GM12872 (cell line): ENCODE data around the gene TXNDC5.

Source experiments
- TF ChIP-seq, protein P1 (sequence below): IDR thresholded peaks from 3 replicates; pipeline ENCODE4 v1.5.1; 2011; ENCODE audit warnings: low read depth, mild to moderate bottlenecking, low read length, moderate library complexity; ENCODE audit not compliant: insufficient read depth

TXNDC5 gene

DNA sequence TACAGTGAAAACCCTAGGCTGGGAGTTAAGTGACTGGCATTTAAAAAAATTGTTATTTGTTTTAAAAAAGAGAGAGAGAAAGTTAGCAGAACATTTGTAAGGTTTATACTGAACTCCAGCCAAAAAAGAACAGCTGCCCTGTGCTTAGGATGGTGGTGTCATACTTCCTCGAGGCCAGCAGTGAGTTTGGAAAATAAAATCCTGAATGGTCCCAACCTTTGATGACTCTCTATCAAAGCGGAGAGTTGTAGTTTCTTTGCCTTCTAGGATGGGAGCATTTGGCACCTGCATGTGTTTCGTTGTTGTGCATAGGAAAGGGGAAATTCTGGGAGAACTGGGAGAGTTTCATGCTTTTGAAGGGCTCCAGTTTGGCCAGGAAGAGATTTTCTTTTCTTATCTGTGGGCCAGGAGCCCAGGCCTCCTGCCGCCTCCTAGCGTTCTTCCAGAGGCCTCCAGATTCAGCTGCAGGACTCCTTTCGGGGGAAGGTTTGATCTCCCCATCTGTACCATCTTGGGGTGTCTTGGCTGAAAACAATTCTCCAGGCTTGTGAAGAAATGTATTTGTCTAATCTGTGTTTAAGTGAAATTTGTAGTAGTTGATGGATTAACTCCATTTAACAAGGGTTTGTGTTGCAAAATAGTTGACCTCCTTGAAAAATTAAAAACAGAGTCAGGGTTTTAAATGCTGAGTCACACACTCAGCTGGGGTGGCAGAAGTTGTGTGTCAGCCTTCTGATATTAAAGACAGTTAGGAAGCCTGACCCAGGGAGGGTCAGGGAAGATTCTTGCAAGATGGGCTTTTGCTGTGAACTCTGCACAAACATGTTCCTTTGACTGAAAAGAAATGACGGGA lies 63.4 kb downstream of the TXNDC5 start:
- TF ChIP-seq, protein P1, sequence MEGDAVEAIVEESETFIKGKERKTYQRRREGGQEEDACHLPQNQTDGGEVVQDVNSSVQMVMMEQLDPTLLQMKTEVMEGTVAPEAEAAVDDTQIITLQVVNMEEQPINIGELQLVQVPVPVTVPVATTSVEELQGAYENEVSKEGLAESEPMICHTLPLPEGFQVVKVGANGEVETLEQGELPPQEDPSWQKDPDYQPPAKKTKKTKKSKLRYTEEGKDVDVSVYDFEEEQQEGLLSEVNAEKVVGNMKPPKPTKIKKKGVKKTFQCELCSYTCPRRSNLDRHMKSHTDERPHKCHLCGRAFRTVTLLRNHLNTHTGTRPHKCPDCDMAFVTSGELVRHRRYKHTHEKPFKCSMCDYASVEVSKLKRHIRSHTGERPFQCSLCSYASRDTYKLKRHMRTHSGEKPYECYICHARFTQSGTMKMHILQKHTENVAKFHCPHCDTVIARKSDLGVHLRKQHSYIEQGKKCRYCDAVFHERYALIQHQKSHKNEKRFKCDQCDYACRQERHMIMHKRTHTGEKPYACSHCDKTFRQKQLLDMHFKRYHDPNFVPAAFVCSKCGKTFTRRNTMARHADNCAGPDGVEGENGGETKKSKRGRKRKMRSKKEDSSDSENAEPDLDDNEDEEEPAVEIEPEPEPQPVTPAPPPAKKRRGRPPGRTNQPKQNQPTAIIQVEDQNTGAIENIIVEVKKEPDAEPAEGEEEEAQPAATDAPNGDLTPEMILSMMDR: no peak

DNA sequence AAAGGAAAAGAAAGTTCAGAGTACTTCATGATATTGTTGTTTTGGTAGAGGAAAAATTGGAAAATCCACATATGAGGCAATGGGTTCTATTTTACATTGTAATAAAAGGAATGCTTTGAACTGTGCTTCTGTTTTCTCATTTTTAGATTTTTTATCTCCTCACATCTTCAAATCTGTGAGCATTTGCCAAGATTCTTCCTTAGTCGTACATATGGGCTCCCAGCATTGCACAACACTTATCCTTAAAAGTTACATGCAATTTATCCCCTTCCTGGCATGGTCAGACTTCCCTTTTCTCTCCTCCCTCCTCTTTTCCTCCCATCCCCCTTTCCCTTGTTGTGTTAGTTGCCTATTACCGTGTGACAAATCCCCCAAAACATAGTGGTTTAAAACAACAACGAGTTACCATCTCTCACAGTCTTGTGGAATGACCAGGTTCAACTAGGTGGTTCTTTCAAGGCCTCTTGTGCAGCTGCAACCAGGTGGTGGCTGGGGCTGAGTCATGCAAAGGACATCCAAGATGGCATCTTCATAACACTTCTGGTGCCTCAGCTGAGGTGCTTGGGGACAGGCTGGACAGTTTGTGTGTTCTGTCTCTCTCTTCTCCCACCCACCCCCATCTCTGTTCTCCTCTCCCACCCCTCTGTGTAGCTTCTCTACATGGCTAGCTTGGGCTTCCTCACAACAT lies 68.7 kb downstream of the TXNDC5 start:
- TF ChIP-seq, protein P1: no peak

DNA sequence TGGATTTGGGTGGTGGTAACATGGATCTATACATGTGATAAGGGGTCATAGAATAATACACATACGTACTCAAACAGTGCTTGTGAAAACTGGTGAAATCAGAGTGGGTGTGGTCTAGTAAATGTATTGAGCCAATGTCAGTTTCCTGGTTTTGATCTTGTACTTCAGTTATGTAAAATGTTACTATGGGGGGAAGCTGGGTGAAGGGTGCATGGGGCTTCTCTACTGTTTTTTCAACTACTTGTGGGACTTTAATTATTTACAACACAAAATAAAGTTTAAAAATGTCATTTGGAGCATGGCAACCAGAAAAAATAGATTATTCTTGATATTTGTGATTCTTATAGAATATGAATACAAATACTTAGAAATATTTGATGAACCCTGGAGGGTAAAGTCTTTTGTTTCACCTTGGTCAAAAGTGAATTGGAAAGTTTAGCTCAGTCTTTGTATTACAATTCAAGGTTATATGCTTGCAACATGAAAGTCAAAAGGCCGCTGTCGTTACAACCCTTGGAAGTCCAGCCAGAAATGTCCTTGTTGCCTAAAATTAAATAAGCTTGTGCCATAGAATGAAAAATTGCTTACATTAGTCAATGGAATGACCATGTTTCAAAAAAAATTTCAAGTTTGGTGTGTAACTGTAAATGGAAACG lies 74.1 kb downstream of the TXNDC5 start:
- TF ChIP-seq, protein P1: no peak

DNA sequence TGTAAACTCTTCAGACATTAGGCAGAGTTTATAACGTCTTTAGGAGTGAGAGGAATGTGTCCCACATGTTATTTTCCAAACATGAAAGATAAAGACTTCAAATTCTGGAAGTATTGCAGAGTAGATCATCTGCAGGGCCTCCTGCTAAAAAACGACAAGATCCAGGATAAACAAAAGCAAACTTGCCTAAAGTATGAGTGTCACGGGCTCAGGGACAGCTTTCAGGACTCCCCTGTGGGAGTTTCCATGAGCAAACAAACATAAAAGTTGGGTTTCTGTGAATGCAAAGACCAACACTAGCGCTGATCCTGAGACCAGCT lies 76.9 kb downstream of the TXNDC5 start:
- TF ChIP-seq, protein P1: no peak

DNA sequence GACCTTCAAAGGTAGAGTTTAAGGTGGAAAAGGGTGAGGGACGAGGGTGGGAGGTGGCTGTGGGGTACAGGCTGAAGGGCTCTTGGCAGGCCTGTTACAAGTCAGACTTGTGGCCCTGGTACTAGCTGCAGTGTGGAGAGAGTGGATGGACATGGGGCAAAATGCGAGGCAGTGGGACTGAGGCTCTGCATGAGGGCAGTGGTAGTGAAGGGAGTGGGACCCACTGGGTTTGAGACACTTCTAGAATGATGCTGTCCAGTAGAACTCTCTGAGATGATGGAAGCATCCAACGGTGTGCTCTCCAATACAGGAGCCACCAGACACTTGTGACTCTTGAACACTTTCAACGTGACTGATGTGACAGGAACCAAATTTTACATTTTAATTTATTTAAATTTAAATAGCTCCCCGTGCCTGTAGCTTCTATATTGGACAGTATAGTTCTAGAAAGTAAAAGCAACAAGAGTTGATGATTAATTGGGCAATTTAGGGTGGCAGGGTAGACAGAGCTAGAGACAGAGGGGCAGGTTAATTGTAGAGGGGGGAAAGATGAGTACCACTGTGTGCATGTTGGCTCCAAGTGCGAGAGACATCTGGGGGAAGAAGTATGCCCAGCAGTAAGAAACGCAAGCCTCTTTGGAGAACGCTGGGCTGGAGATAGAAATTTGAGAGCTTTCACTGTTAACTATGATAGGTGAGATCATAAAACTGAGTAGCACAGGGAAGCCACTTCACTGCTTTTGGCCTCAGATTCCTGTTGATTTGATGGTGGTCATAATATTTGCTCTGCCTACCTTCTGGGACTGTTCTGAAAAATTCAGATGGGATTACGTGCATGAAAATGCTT lies 77.5 kb downstream of the TXNDC5 start:
- TF ChIP-seq, protein P1: no peak
